Gastrocnemius medialis (tissue), 4 donors: ENCODE data around the gene GRM8. TPM values are rescaled to one million over a fixed set of nuclear protein-coding genes. Genes with fewer than 3 reads are reported as not detected.

Source experiments
- ATAC-seq, 2 donors: fragments of 150-250 bp; one replicate each; pipeline ENCODE4 v1.9.1; 2016
- DNase-seq, 2 donors: peaks; one replicate each; pipeline ENCODE4 v3.0.0-alpha.2; 2019
- H3K27ac ChIP-seq, 4 donors: fragments of 200-600 bp; sonication (generic); 1 replicate in 1 of 4; 2 replicates in 3 of 4; pipeline ENCODE4 v1.5.1; 2016 to 2018; ENCODE audit warnings: mild to moderate bottlenecking in 2 of 4, moderate library complexity in 1 of 4
- H3K27me3 ChIP-seq, 3 donors: fragments of 200-600 bp; sonication (generic) in 2 of 3; 1 replicate in 1 of 3; 2 replicates in 2 of 3; pipeline versions ENCODE4 v1.5.1 to v1.6.0; 2016 to 2019; ENCODE audit warnings: mild to moderate bottlenecking in 1 of 3, moderate library complexity in 1 of 3
- H3K36me3 ChIP-seq, 2 donors: fragments of 200-600 bp; sonication (generic) in 1 of 2; one replicate each; pipeline ENCODE4 v1.5.1; 2017 to 2018
- H3K4me1 ChIP-seq, 2 donors: fragments of 200-600 bp; sonication (generic) in 1 of 2; one replicate each; pipeline ENCODE4 v1.5.1; 2016 to 2017; ENCODE audit warnings: mild to moderate bottlenecking in 2 of 2
- H3K4me3 ChIP-seq, 4 donors: fragments of 200-600 bp; sonication (generic) in 3 of 4; 1 replicate in 1 of 4; 2 replicates in 3 of 4; pipeline ENCODE4 v1.5.1; 2016 to 2019; ENCODE audit warnings: mild to moderate bottlenecking in 2 of 4
- H3K9me3 ChIP-seq, 3 donors: fragments of 200-600 bp; sonication (generic) in 2 of 3; 1 replicate in 1 of 3; 2 replicates in 2 of 3; pipeline ENCODE4 v1.5.1; 2016 to 2019
- POLR2A ChIP-seq, 2 donors: fragments of 450-650 bp; IDR thresholded peaks; one replicate each; pipeline ENCODE4 v1.6.1; 2017; ENCODE audit warnings: antibody characterized with exemption in 2 of 2, mild to moderate bottlenecking in 2 of 2, moderate library complexity in 2 of 2
- in situ Hi-C, 4 donors: fragments of 200-750 bp; cut with MboI; loops; one replicate each; pipeline versions ENCODE4 v1.15.0 to v1.8.0; 2017; ENCODE audit warnings: low sequenced_read_pairs in 4 of 4
- intact Hi-C: fragments of 100-400 bp; cut with DNase I; formaldehyde crosslinking; loops from one replicate; pipeline ENCODE4 v1.15.1; 2023; ENCODE audit warnings: low total_unique reads
- total RNA-seq, 4 donors: library from RNA; depleted of rRNA; stranded (reverse); fragments of >200 nt; gene quantifications; one replicate each; pipeline versions ENCODE4 v1.1.0 to v1.2.3, GENCODE V29; 2016
- TF ChIP-seq, protein P1 (sequence below), 5 experiments: fragments of 450-650 bp in 3 of 5; fragments of 200-600 bp in 2 of 5; sonication (generic) in 2 of 5; IDR thresholded peaks in 4 of 5; conservative IDR thresholded peaks in 1 of 5; 1 replicate in 4 of 5; 2 replicates in 1 of 5; pipeline ENCODE4 v1.5.1; 2016 to 2019; ENCODE audit warnings: antibody characterized with exemption in 5 of 5, mild to moderate bottlenecking in 3 of 5, moderate library complexity in 3 of 5

Gene GRM8
- total RNA-seq, 4 donors from 2014 or later, result not detected

DNA sequence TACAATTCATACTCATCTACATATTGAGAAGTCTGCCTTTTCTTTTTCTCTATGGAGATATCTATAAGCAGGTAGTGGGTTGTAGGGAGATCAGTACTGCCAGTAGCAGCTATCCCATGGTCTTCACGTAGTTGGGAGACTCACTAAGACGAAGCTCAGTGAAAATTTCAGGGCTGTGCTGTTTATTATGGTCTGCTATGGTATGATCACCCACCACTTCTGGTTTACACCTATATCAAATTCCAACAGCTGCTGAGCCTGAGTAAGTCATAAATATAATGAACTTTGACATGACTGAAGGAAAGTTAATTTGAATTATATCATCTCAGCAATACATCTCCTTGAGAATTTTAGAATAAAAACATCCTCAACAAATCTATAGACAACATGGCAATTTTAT lies 741.7 kb downstream of the GRM8 start:
- H3K4me3 ChIP-seq, result no peak overlapping the region
- no peaks in the 10 kb centered on the region for H3K4me1 ChIP-seq
- H3K27ac ChIP-seq, result no peak overlapping the region
- DNase-seq (no peak), ATAC-seq (no peak)
- no peaks in the 10 kb centered on the region for H3K27me3 ChIP-seq
- TF ChIP-seq, protein P1, sequence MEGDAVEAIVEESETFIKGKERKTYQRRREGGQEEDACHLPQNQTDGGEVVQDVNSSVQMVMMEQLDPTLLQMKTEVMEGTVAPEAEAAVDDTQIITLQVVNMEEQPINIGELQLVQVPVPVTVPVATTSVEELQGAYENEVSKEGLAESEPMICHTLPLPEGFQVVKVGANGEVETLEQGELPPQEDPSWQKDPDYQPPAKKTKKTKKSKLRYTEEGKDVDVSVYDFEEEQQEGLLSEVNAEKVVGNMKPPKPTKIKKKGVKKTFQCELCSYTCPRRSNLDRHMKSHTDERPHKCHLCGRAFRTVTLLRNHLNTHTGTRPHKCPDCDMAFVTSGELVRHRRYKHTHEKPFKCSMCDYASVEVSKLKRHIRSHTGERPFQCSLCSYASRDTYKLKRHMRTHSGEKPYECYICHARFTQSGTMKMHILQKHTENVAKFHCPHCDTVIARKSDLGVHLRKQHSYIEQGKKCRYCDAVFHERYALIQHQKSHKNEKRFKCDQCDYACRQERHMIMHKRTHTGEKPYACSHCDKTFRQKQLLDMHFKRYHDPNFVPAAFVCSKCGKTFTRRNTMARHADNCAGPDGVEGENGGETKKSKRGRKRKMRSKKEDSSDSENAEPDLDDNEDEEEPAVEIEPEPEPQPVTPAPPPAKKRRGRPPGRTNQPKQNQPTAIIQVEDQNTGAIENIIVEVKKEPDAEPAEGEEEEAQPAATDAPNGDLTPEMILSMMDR (IDR thresholded peaks at IDR 0.05 in 4 of 5, conservative IDR thresholded peaks at IDR 0.05 in 1 of 5), result no peak
- no peak for TF ChIP-seq POLR2A (IDR thresholded peaks at IDR 0.05)
- no peaks in the 10 kb centered on the region for H3K9me3 ChIP-seq
- no peaks in the 10 kb centered on the region for H3K36me3 ChIP-seq
- intact Hi-C loops (no loop called here), in situ Hi-C loops (no loop called here)

DNA sequence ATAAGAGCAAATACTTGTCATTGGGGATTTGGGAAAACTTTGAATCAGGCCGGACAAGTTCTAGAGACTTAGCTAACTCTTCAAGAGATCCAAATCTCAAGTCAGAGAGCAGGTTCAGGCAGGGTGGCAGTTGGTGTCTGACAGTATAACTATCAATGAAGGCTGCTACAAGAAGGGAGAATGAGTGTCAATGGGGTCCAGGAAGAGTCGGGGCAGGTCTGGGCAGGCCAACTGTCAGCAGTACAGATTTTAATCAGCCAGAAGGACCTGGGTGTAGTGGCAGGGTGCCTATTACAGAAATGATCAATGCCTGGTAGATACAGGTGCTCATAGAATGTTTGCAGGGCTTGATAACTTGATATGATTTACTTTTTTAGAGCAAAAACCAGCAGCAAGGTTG lies 751.1 kb downstream of the GRM8 start:
- H3K9me3 ChIP-seq, result no peaks in the 10 kb centered on the region
- no peaks in the 10 kb centered on the region for H3K36me3 ChIP-seq
- TF ChIP-seq, protein P1 (IDR thresholded peaks at IDR 0.05 in 4 of 5, conservative IDR thresholded peaks at IDR 0.05 in 1 of 5), result no peak
- no peak for TF ChIP-seq POLR2A (IDR thresholded peaks at IDR 0.05)
- ATAC-seq (no peak), DNase-seq (no peak)
- intact Hi-C loops, result no loop called here
- H3K4me1 ChIP-seq, result no peaks in the 10 kb centered on the region
- H3K27me3 ChIP-seq, result no peaks in the 10 kb centered on the region
- H3K4me3 ChIP-seq, result no peak overlapping the region
- in situ Hi-C loops, result no loop called here
- H3K27ac ChIP-seq, result no peak overlapping the region

DNA sequence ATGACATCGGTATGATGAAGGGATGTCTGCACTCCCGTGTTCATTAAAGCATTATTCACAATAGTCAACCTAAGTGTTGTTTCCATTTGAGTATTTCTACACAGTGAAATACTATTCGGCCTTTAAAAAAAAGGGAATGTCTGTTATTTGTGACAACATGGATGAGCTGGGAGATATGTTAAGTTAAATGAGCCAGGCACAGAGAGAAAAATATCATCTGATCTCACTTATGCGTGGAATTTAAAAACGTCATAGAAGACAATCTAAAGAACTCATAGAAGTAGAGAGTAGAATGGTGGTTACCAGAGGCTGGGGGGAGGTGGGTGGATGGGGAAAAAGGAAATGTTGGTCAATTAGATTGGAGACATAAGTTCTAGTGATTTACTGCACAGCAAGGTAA lies 753.3 kb downstream of the GRM8 start:
- intact Hi-C loops, result no loop called here
- in situ Hi-C loops, result no loop called here
- TF ChIP-seq, protein P1 (IDR thresholded peaks at IDR 0.05 in 4 of 5, conservative IDR thresholded peaks at IDR 0.05 in 1 of 5), result no peak
- no peak for TF ChIP-seq POLR2A (IDR thresholded peaks at IDR 0.05)
- ATAC-seq, result no peak
- Histone ChIP-seq H3K4me1 (no peaks in the 10 kb centered on the region), H3K4me3 (no peak overlapping the region), H3K36me3 (no peaks in the 10 kb centered on the region), H3K9me3 (no peaks in the 10 kb centered on the region), H3K27ac (no peak overlapping the region), H3K27me3 (no peaks in the 10 kb centered on the region)
- no peak for DNase-seq

DNA sequence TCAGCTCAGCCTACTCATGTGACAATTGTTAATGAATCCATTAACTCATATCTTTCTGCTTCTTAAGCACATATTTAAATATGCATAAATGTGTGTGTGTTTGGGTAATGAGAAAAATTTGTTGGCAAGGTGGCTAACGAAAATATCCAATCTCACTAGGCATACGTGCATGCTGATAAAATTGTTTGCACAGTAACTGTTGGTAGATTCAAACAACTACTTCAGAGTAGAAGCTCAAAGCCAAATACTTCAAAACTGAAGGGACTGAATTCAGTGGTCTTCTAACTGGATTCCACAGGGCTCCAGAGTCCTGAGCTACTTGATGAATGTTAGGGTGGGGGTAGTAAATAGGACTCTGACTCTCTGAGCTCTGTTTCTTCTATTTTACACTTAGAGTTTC lies 757.0 kb downstream of the GRM8 start:
- H3K4me1 ChIP-seq, result no peaks in the 10 kb centered on the region
- H3K36me3 ChIP-seq, result no peaks in the 10 kb centered on the region
- no peak overlapping the region for H3K27ac ChIP-seq
- H3K4me3 ChIP-seq, result no peak overlapping the region
- H3K27me3 ChIP-seq, result no peaks in the 10 kb centered on the region
- intact Hi-C loops, result no loop called here
- DNase-seq, result no peak
- no peak for ATAC-seq
- no peak for TF ChIP-seq POLR2A (IDR thresholded peaks at IDR 0.05)
- TF ChIP-seq, protein P1 (IDR thresholded peaks at IDR 0.05 in 4 of 5, conservative IDR thresholded peaks at IDR 0.05 in 1 of 5), result no peak
- in situ Hi-C loops, result no loop called here
- H3K9me3 ChIP-seq, result no peaks in the 10 kb centered on the region

DNA sequence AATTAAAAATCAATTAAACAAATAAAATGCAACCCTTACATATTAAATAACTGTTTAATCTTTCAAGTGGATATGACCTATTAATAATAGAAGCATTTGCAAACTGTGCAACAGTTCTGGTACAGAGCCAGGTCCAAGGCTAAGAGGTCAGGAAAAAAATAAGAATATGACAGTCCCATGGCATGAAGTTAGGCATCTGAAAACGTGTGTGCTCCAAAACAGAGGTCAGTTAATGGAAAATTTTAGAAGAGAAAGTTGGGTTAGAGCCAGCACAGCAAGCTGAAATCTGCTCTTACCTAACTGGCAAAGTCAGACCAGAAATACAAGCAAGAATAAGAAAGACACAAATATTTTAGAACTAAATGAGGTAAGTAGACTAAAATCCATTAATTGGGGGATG lies 757.7 kb downstream of the GRM8 start:
- in situ Hi-C loops (no loop called here), intact Hi-C loops (no loop called here)
- no peak for TF ChIP-seq POLR2A (IDR thresholded peaks at IDR 0.05)
- TF ChIP-seq, protein P1 (IDR thresholded peaks at IDR 0.05 in 4 of 5, conservative IDR thresholded peaks at IDR 0.05 in 1 of 5), result no peak
- no peak for ATAC-seq
- Histone ChIP-seq H3K36me3 (no peaks in the 10 kb centered on the region), H3K9me3 (no peaks in the 10 kb centered on the region), H3K4me1 (no peaks in the 10 kb centered on the region), H3K4me3 (no peak overlapping the region), H3K27ac (no peak overlapping the region), H3K27me3 (no peaks in the 10 kb centered on the region)
- DNase-seq, result no peak
